ENCODE measurements around the gene PNPO. TPM values are rescaled to one million over a fixed set of nuclear protein-coding genes. Genes with fewer than 3 reads are reported as not detected.

Gene PNPO
- total and polyA plus RNA-seq, 2 of the 13 experiments (the other 11 are each of a cell fraction or from before 2014, with no cell fraction given), result 47.9 to 63.3 TPM

DNA sequence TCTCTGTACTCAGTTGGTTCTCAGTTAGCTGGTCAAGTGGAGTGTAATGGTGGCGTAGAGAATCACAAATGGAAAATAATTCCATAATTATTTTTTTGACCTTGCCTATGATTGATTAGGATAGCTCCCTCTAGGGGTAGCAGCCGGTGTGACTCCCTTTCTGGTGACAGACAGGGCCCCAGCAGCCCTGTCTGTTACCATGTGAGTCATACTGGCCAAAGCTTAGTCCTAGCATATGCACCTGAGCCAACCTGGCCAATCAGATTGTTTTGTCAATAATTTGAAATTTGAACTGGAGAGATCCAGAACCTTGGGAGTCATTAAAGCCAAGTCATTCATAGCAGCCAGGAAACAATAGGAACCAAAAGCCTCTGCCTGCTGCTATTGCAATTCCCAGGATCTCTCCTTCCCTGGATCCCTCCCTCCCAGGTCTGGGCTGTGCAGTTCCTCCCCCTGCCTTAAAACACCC is 5.6 kb downstream of the PNPO start:
- no peak overlapping the region for H3K4me3 ChIP-seq (replicated peaks in 1 of 3; ENCODE audit: insufficient read depth in 1 of 3, low read depth in 2 of 3, low read length in 3 of 3)
- H3K27me3 ChIP-seq (ENCODE audit: control insufficient read depth in 1 of 2, insufficient read depth in 2 of 2, low read length in 2 of 2), result no peaks in the 10 kb centered on the region
- H3K79me2 ChIP-seq (ENCODE audit: insufficient read depth, low read length), result peaks cover 16% of the 10 kb centered on the region
- intact Hi-C loops (cut with micrococcal nuclease; ENCODE audit: unreplicated experiment) (no loop called here), in situ Hi-C loops (cut with HindIII; ENCODE audit: extremely low pct_ligation_motif_present, low pct_unique_long_range_greater_than_20kb) (no loop called here)
- peak overlapping the region; percentile 70 for H3K27ac ChIP-seq (ENCODE audit: extremely low read length, insufficient read depth, low read length)
- no peak overlapping the region for H2AFZ ChIP-seq (ENCODE audit: low read length)
- ChIA-PET CTCF (ENCODE audit: low intra/inter-chr PET ratio, low total read pairs) (interaction anchor here (1.0 to 1.6 kb wide), 2 partner anchors 10 to 24 kb away, joined by 3 to 11 read pairs; partner anchors contain the start of gene CDK5RAP3), POLR2A (interaction anchor here (1.0 to 2.1 kb wide), 8 partner anchors 10 to 298 kb away, joined by 3 to 31 read pairs (median 6); partner anchors contain the start of genes CDK5RAP3, LRRC46, MRPL10 and NFE2L1)
- peaks cover 6 to 42% of the 10 kb centered on the region in 2 experiments for H3K36me3 ChIP-seq (replicated peaks in 1 of 2; ENCODE audit: control insufficient read depth in 1 of 2, insufficient read depth in 2 of 2, low read length in 2 of 2)
- no peaks in the 10 kb centered on the region for H4K20me1 ChIP-seq (ENCODE audit: insufficient read depth, low read length)
- no peak overlapping the region for H3K4me2 ChIP-seq (ENCODE audit: low read depth, low read length)
- H3K4me1 ChIP-seq (ENCODE audit: insufficient read depth, low read length), result peaks cover 99% of the 10 kb centered on the region
- 33% methylated on average over 2 of the region's 2 CpGs for WGBS (ENCODE audit: low lambda C conversion rate)
- no peaks in the 10 kb centered on the region for H3K9me3 ChIP-seq (ENCODE audit: low read length)
- ATAC-seq (peak; percentile 78), FAIRE-seq (peak; percentile 95), DNase-seq (ENCODE audit: low spot score) (peak; percentile 94)
- no peak overlapping the region for H3K9ac ChIP-seq (ENCODE audit: insufficient read depth, low read depth, low read length)
- BruUV-seq (replicated peaks), result TSS peak; percentile 17
- TF ChIP-seq GPN1 (CRISPR knock-in tag; IDR thresholded peaks at IDR 0.05; ENCODE audit: borderline replicate concordance) (no peak), TGIF2 (CRISPR knock-in tag; IDR thresholded peaks at IDR 0.05) (peak; percentile 65; the same call in 1 of the 2 replicates), XBP1 (CRISPR knock-in tag; IDR thresholded peaks at IDR 0.05) (no peak), ZNF343 (CRISPR knock-in tag; IDR thresholded peaks at IDR 0.05) (no peak), HOXA9 (CRISPR knock-in tag; IDR thresholded peaks at IDR 0.05; ENCODE audit: borderline replicate concordance) (no peak), ZNF615 (CRISPR knock-in tag; IDR thresholded peaks at IDR 0.05; ENCODE audit: borderline replicate concordance) (no peak), ZNF557 (CRISPR knock-in tag; IDR thresholded peaks at IDR 0.05) (no peak), KDM5A (IDR thresholded peaks at IDR 0.05; ENCODE audit: borderline replicate concordance, low read length) (no peak), ZKSCAN5 (CRISPR knock-in tag; IDR thresholded peaks at IDR 0.05) (no peak), NFYB (CRISPR knock-in tag; IDR thresholded peaks at IDR 0.05) (peak; percentile 87), SRSF9 (IDR thresholded peaks at IDR 0.05; ENCODE audit: borderline replicate concordance, insufficient read depth, low read depth, low read length, poor library complexity, severe bottlenecking) (no peak), ZBTB38 (CRISPR knock-in tag; IDR thresholded peaks at IDR 0.05) (no peak), CBX5 (CRISPR knock-in tag; IDR thresholded peaks at IDR 0.05; ENCODE audit: borderline replicate concordance) (no peak), SOX13 (IDR thresholded peaks at IDR 0.05) (no peak), SOX13 (CRISPR knock-in tag; conservative IDR thresholded peaks at IDR 0.05 in 1 of 2, IDR thresholded peaks at IDR 0.05 in 1 of 2) (peak in 1 of 2 experiments; percentile 31; a peak in 2 of 4 replicates), ZFP1 (CRISPR knock-in tag; IDR thresholded peaks at IDR 0.05) (no peak), ELF3 (CRISPR knock-in tag; IDR thresholded peaks at IDR 0.05) (0 out of 2 replicates have a peak, but pooled peaks have one; percentile 17), ZNF572 (CRISPR knock-in tag; IDR thresholded peaks at IDR 0.05) (no peak), RXRB (CRISPR knock-in tag; IDR thresholded peaks at IDR 0.05; ENCODE audit: borderline replicate concordance) (peak; percentile 44; the same call in 1 of the 2 replicates), TCF7 (IDR thresholded peaks at IDR 0.05; ENCODE audit: low read depth) (no peak)
- TF ChIP-seq, protein P1, sequence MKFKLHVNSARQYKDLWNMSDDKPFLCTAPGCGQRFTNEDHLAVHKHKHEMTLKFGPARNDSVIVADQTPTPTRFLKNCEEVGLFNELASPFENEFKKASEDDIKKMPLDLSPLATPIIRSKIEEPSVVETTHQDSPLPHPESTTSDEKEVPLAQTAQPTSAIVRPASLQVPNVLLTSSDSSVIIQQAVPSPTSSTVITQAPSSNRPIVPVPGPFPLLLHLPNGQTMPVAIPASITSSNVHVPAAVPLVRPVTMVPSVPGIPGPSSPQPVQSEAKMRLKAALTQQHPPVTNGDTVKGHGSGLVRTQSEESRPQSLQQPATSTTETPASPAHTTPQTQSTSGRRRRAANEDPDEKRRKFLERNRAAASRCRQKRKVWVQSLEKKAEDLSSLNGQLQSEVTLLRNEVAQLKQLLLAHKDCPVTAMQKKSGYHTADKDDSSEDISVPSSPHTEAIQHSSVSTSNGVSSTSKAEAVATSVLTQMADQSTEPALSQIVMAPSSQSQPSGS (CRISPR knock-in tag; IDR thresholded peaks at IDR 0.05), result no peak
- TF ChIP-seq, protein P2, sequence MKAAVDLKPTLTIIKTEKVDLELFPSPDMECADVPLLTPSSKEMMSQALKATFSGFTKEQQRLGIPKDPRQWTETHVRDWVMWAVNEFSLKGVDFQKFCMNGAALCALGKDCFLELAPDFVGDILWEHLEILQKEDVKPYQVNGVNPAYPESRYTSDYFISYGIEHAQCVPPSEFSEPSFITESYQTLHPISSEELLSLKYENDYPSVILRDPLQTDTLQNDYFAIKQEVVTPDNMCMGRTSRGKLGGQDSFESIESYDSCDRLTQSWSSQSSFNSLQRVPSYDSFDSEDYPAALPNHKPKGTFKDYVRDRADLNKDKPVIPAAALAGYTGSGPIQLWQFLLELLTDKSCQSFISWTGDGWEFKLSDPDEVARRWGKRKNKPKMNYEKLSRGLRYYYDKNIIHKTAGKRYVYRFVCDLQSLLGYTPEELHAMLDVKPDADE (CRISPR knock-in tag; IDR thresholded peaks at IDR 0.05), result no peak
- TF ChIP-seq, protein P3, sequence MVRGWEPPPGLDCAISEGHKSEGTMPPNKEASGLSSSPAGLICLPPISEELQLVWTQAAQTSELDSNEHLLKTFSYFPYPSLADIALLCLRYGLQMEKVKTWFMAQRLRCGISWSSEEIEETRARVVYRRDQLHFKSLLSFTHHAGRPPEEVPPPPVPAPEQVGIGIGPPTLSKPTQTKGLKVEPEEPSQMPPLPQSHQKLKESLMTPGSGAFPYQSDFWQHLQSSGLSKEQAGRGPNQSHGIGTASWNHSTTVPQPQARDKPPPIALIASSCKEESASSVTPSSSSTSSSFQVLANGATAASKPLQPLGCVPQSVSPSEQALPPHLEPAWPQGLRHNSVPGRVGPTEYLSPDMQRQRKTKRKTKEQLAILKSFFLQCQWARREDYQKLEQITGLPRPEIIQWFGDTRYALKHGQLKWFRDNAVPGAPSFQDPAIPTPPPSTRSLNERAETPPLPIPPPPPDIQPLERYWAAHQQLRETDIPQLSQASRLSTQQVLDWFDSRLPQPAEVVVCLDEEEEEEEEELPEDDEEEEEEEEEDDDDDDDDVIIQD (CRISPR knock-in tag; IDR thresholded peaks at IDR 0.05; ENCODE audit: low read depth), result peak; percentile 53; the same call in 1 of the 2 replicates
